ENCODE results near the gene SLC25A13. TPM values are rescaled to one million over a fixed set of nuclear protein-coding genes. Genes with fewer than 3 reads are reported as not detected.

Gene SLC25A13
- total RNA-seq, 1 experiment from 2014 or later: 71.7 TPM

- H2AK5ac ChIP-seq (ENCODE audit: insufficient read length, low read length): no peak overlapping the region
- no peak overlapping the region for H4K91ac ChIP-seq (ENCODE audit: insufficient read length, low read depth, low read length)
- no peak for DNase-seq
- no peak overlapping the region for H3K27ac Mint-ChIP-seq
- no peak overlapping the region for H2BK20ac ChIP-seq (ENCODE audit: low read depth, low read length, poor library complexity, severe bottlenecking)
- H3K36me3 Mint-ChIP-seq (ENCODE audit: insufficient read depth in 1 of 3, low read depth in 3 of 3): peaks cover 0 to 5% (median 3%) of the 10 kb centered on the region in 3 experiments; a peak in 1 of 7 replicates
- H4K20me1 ChIP-seq (ENCODE audit: control insufficient read depth, insufficient read depth, insufficient read length): no peaks in the 10 kb centered on the region
- H3K27ac ChIP-seq (ENCODE audit: insufficient read length, low read depth, low read length): no peak overlapping the region
- H2BK15ac ChIP-seq (ENCODE audit: low read depth, low read length): no peak overlapping the region
- no peak overlapping the region for H3K18ac ChIP-seq (ENCODE audit: insufficient read length, low read depth, low read length)
- H3K79me2 ChIP-seq (ENCODE audit: insufficient read depth, low read length): no peaks in the 10 kb centered on the region; the same call in 1 of the 2 replicates
- H3T11ph ChIP-seq (ENCODE audit: low read length): no peak overlapping the region
- WGBS (ENCODE audit: extremely low coverage, insufficient read length, low lambda C conversion rate): no CpG with 5 or more reads among the region's 7 CpGs
- H3K4me3 Mint-ChIP-seq: no peak overlapping the region
- no peak for TF ChIP-seq CTCF (conservative IDR thresholded peaks at IDR 0.05)
- no peaks in the 10 kb centered on the region for H3K27me3 Mint-ChIP-seq (ENCODE audit: low read depth)
- no peak overlapping the region for H2BK12ac ChIP-seq (ENCODE audit: insufficient read length, low read depth, low read length)
- H3K9me3 Mint-ChIP-seq: 0 out of 5 replicates have a peak, but pooled peaks cover 0 to under 1% of the 10 kb centered on the region in 2 experiments
- H3K4me1 Mint-ChIP-seq: peaks cover 11 to 15% of the 10 kb centered on the region in 2 experiments
- no peak overlapping the region for H3K23ac ChIP-seq (ENCODE audit: insufficient read length, low read depth, low read length)
- no peak overlapping the region for H3K4ac ChIP-seq (ENCODE audit: low read depth, low read length)
- H3K4me1 ChIP-seq (ENCODE audit: insufficient read depth, low read length): no peaks in the 10 kb centered on the region; the same call in 1 of the 2 replicates
- no peaks in the 10 kb centered on the region for H3K79me1 ChIP-seq (ENCODE audit: insufficient read depth, low read depth, low read length, poor library complexity, severe bottlenecking)
- no peak overlapping the region for H3K4me2 ChIP-seq (ENCODE audit: insufficient read depth, insufficient read length, low read length)
- no peaks in the 10 kb centered on the region for H3K9me3 ChIP-seq (ENCODE audit: control insufficient read depth, low read depth, low read length)
- H4K5ac ChIP-seq (ENCODE audit: insufficient read length, low read depth, low read length): no peak overlapping the region
- no peak overlapping the region for H2BK5ac ChIP-seq (ENCODE audit: insufficient read length, low read length)
- no peak overlapping the region for H2AFZ ChIP-seq (ENCODE audit: low read length)
- no peak overlapping the region for H3K56ac ChIP-seq (ENCODE audit: insufficient read length, low read depth, low read length)
- H2BK120ac ChIP-seq (ENCODE audit: low read depth, low read length, poor library complexity, severe bottlenecking): no peak overlapping the region
- H4K8ac ChIP-seq (replicated peaks; ENCODE audit: insufficient read length, low read depth, low read length): no peak overlapping the region
- H3K14ac ChIP-seq (ENCODE audit: insufficient read depth, low read length): no peak overlapping the region
- no peaks in the 10 kb centered on the region for H3K23me2 ChIP-seq (ENCODE audit: insufficient read length, low read depth, low read length, poor library complexity, severe bottlenecking)
- no peak overlapping the region for H3K9ac ChIP-seq (ENCODE audit: extremely low read depth, insufficient read length, low read length)
- H3K27me3 ChIP-seq (ENCODE audit: insufficient read depth, low read length): no peaks in the 10 kb centered on the region
These were observed 71.0 kb downstream of the SLC25A13 start for GRCh38 chr7:96250776-96251361.

Data from H9 (cell line).